PFSK-1 (cell line): Measurements from ENCODE around the gene NTMT1.

Experiments
- FOXP2 ChIP-seq: optimal IDR thresholded peaks from 2 replicates; pipeline ENCODE3; 2011; ENCODE audit warnings: borderline replicate concordance, control low read depth, inconsistent platforms; ENCODE audit not compliant: insufficient read depth; ENCODE audit errors: extremely low read length, extremely low read depth
- POLR2AphosphoS5 ChIP-seq: IDR thresholded peaks from 2 replicates; pipeline ENCODE4 v1.6.1; 2012; ENCODE audit warnings: low read depth, mild to moderate bottlenecking, control low read depth, low read length, moderate library complexity
- SIN3A ChIP-seq: IDR thresholded peaks from 2 replicates; pipeline ENCODE4 v1.6.1; 2012; ENCODE audit warnings: mild to moderate bottlenecking, low read length, moderate library complexity, borderline replicate concordance; ENCODE audit not compliant: insufficient read depth
- TAF1 ChIP-seq: IDR thresholded peaks from 2 replicates; pipeline ENCODE4 v1.6.1; 2012; ENCODE audit warnings: low read length, control low read depth, borderline replicate concordance; ENCODE audit not compliant: insufficient read depth
- TF ChIP-seq, protein P1 (sequence below), 2 experiments: IDR thresholded peaks; 2 replicates each; pipeline versions ENCODE4 v1.6.1 to v1.8.0; 2011 to 2012; ENCODE audit warnings: low read depth in 2 of 2, low read length in 2 of 2, control low read depth in 1 of 2, inconsistent platforms in 1 of 2, mild to moderate bottlenecking in 1 of 2, moderate library complexity in 1 of 2; ENCODE audit not compliant: insufficient read depth in 1 of 2

DNA sequence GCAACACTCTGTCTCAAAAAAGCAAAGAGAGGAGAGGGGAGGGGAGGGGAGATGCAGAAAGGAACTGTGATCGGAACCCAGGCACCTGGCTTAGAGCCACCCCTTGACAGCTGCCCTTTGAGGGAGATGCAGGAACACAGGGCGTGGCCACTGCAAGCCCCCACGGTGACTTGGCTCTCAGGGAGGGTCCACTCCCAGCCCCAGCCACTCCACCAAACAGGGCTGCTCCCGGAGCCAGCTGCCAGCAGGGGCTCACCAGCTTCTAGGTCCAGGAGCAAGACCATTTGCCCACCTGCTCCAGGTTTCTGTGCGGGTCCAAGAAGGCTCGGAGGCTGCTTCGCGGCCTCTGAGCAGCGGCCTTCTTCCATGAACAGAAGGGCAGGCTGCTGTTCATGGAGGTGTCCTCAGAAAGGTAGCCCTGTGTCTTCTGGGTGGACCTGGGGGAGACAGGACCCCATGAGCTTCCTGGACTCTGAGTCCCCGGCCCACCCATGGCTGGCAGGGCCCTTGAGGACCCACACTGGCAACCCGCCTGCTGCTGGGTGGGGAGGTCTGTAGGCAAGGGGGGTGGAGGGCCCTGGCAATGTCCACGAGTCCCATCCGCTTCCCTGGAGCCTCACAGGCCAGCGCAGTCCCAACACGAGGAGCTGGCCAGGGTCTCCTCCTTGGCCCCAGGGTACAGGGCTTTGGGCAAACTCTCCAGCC is 13.0 kb upstream of the NTMT1 start:
- TF ChIP-seq, protein P1, sequence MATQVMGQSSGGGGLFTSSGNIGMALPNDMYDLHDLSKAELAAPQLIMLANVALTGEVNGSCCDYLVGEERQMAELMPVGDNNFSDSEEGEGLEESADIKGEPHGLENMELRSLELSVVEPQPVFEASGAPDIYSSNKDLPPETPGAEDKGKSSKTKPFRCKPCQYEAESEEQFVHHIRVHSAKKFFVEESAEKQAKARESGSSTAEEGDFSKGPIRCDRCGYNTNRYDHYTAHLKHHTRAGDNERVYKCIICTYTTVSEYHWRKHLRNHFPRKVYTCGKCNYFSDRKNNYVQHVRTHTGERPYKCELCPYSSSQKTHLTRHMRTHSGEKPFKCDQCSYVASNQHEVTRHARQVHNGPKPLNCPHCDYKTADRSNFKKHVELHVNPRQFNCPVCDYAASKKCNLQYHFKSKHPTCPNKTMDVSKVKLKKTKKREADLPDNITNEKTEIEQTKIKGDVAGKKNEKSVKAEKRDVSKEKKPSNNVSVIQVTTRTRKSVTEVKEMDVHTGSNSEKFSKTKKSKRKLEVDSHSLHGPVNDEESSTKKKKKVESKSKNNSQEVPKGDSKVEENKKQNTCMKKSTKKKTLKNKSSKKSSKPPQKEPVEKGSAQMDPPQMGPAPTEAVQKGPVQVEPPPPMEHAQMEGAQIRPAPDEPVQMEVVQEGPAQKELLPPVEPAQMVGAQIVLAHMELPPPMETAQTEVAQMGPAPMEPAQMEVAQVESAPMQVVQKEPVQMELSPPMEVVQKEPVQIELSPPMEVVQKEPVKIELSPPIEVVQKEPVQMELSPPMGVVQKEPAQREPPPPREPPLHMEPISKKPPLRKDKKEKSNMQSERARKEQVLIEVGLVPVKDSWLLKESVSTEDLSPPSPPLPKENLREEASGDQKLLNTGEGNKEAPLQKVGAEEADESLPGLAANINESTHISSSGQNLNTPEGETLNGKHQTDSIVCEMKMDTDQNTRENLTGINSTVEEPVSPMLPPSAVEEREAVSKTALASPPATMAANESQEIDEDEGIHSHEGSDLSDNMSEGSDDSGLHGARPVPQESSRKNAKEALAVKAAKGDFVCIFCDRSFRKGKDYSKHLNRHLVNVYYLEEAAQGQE (IDR thresholded peaks at IDR 0.05; ENCODE audit: insufficient read depth in 1 of 2, low read depth in 2 of 2, low read length in 2 of 2), result no peak
- TF ChIP-seq POLR2AphosphoS5, result no peak
- TF ChIP-seq TAF1, result no peak
- no peak for TF ChIP-seq SIN3A
- TF ChIP-seq FOXP2, result no peak
